ENCODE measurements around the gene WDR93.

WDR93 gene

GRCh38 chr15:89749054-89749453 lies 58.4 kb downstream of the WDR93 start:
- DNase-seq (ENCODE audit: low spot score), result no peak

- DNase-seq (ENCODE audit: low spot score), result no peak
These were observed 58.9 kb downstream of the WDR93 start for GRCh38 chr15:89749526-89749925.

DNA sequence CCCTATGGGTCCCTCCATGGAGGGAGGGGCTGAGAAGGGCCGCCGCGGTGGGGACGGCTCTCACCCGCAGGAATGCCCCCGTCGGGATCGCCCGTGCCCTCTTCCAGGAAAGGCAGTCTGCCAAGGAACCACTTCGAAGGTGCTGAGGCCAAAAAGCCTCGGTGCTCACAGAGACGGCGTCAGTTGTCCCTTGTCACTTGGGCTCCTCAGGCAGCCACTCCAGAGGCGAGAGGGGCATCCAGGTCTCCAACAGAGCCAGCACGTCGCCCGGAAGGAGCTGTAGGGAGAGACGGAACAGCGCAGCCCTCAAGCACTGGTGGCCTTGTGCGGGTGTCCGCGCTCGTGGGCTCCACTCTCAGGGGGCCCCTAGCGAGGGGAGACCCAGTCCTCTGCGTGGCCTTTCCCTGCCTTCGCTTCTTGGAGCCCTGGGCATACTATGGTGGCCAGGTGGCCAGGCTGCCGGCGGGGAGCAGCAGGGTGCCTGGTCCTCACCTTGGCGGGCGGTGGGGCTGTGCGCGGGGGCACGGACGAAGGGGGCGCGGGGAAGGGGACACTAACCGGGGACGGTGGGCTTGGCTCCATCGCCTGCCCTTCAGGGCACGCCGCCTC lies 59.4 kb downstream of the WDR93 start:
- DNase-seq (ENCODE audit: low spot score), result no peak

DNA sequence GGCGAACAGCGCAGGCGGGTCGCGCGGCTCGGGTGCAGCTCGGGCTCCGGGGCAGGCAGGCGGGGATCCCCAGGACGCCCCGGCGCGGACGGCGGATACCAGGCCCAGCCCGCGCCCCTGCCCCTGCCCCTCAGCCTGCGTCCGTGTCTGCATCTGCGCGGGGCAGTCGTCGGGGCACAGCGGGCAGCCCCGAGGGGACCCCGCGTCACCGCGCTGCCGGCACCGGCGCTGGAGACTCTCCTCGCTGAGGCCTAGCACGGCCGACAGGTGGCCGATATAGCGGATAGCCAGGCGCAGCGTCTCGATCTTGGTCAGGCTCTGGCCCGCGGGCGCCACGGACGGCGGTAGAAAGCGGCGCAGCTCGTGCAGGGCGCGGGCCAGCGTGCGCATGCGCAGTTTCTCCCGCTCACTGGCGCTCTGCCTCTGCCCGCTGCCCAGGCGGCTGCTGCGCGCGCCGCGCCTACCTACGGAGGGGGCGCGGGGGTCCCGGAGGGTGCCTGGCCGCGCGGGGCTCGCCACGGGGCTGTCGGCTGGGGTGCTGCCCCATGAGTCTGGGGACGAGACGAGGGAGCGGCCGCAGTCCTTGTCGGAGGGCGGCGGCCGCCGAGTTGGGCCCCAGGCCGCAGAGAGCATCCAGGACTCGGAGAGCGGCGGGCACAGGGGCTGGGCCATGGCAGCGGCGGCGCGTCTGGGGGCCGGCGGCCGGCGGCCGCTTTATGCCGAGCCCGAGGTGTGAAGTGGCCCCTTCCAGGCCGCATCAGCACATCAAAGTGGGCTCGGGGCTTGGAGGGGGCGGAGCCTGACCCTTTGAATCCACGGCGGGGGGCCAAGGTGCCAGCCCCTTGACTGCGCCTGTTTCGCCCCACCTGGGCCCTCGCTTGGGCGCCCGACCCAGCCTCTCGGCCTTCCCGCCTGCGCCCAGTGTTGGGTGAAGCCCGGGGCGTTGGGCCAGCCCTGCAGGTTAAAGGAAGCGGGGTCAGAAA lies 60.2 kb downstream of the WDR93 start, which contains the start of gene MESP1:
MESP1 (minus strand) TSS at position 690 of the 983 bp plus-strand sequence; CDS start at position 672, 18 bp downstream.
- DNase-seq (ENCODE audit: low spot score), result peak; percentile 98

- DNase-seq (ENCODE audit: low spot score), result no peak
These were observed 61.1 kb downstream of the WDR93 start for GRCh38 chr15:89751748-89752147.

DNA sequence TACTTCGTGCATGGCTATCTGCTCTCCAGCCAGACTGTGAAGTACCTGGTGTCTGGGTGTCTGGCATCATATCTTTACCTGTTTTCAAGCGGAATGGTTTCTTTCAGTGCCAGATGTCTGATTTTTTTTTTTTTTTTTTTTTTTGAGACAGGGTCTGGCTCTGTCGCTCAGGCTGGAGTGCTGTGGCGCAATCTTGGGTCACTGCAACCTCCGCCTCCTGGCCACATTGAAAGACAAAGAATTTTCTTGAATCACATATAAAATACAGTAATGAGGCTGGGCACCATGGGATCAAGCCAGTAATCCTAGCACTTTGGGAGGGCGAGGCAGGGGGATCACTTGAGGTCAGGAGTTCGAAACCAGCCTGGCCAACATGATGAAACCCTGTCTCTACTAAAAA lies 63.2 kb downstream of the WDR93 start:
- DNase-seq (ENCODE audit: low spot score), result no peak

DNA sequence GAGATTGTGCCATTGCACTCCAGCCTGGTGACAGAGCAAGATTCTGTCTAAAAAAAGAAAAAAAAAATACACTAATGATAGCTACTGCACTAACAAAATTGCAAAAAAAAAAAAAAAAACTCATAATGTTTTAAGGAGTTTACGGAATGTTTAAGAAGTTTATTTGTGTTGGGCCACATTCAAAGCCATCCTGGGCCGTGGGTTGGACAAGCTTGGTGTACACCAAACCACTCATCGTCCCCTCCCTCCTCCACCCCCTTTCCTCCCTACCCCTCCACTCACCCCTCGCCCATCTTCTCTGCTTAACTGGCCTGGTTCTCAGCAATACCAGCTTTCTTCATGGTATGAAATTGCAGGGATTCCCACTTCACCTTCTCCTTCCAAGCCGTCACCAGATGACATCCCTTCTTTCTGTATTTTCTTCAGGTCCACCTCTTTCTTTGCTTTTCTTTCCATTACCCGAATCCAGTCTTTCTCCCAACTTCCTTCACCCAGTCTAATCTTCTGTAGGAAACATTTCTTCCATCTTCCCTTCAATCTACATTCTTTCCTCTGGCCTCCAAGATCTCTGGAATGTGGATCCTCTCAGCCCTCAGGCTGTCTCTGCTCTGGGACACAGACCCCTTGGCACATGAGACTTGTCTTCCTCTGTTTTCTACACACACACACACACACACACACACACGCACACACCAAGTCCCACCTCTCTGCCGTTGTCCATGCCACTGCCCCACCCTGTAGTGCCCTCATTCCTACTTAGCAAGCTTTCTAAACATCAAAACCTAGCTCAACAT lies 63.9 kb downstream of the WDR93 start:
- DNase-seq (ENCODE audit: low spot score), result no peak

- no peak for DNase-seq (ENCODE audit: low spot score)
These were observed 65.1 kb downstream of the WDR93 start for GRCh38 chr15:89755701-89756100.

GRCh38 chr15:89756897-89757296 lies 66.3 kb downstream of the WDR93 start:
- DNase-seq (ENCODE audit: low spot score), result no peak

GRCh38 chr15:89758283-89758682 lies 67.7 kb downstream of the WDR93 start:
- no peak for DNase-seq (ENCODE audit: low spot score)

- DNase-seq (ENCODE audit: low spot score), result no peak
These were observed 68.4 kb downstream of the WDR93 start for GRCh38 chr15:89758981-89759380.

DNA sequence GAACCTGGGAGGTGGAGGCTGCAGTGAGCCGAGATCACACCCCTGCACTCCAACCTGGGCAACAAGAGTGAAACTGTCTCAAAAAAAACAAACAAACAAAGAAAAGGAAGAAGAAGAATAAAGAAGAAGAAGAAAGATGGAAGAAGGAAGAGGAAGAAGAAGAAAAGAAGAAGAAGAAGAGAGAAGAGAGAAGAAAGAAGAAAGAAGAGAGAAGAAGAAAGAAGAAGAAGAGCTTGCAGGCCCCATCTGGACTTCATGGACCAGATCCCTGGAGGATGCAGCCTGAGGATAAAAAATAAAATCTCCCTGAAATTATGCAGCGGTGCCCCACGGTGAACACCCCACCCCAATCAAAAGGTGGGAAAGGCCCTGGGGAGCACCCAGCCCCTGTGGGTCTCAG lies 69.2 kb downstream of the WDR93 start:
- no peak for DNase-seq (ENCODE audit: low spot score)

DNA sequence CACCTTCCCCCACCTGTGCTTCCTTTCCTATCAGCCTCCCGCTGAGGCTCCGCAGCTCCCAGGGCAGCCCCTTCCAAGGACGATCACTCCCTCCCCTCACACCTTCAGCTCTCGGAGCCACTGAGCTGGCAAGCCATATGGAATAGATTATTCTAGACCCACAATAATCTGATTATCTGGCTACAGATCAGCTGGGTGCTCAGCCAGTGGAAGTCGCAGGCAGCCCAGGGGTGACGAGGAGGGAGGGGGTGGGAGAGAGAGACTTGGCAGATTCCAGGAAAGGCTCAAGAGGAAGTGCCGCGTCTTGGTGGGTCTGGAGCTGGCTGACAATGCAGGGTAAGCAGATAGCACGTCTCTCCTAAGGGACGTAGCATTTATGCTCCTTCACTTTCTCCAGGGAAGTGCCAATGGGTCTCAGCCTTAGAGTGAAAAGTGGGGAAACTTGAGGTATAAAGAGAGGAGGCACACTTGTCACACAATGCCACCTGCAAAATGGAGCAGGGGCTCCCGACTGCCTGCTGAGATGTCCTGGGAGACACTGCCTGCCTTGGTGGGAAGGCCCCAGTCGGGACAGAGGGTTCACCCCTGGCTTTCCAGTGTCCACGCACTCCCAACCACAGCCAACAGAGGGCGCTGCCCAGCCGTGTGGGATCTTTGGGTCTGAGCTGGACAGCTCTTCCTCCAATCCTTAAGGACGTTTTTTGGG lies 69.8 kb downstream of the WDR93 start:
- DNase-seq (ENCODE audit: low spot score), result peak; percentile 92

- DNase-seq (ENCODE audit: low spot score), result no peak
These were observed 70.6 kb downstream of the WDR93 start for GRCh38 chr15:89761009-89761831.

- no peak for DNase-seq (ENCODE audit: low spot score)
These were observed 71.3 kb downstream of the WDR93 start for GRCh38 chr15:89761929-89762328.

- DNase-seq (ENCODE audit: low spot score), result no peak
These were observed 75.1 kb downstream of the WDR93 start for GRCh38 chr15:89765694-89766093.

DNA sequence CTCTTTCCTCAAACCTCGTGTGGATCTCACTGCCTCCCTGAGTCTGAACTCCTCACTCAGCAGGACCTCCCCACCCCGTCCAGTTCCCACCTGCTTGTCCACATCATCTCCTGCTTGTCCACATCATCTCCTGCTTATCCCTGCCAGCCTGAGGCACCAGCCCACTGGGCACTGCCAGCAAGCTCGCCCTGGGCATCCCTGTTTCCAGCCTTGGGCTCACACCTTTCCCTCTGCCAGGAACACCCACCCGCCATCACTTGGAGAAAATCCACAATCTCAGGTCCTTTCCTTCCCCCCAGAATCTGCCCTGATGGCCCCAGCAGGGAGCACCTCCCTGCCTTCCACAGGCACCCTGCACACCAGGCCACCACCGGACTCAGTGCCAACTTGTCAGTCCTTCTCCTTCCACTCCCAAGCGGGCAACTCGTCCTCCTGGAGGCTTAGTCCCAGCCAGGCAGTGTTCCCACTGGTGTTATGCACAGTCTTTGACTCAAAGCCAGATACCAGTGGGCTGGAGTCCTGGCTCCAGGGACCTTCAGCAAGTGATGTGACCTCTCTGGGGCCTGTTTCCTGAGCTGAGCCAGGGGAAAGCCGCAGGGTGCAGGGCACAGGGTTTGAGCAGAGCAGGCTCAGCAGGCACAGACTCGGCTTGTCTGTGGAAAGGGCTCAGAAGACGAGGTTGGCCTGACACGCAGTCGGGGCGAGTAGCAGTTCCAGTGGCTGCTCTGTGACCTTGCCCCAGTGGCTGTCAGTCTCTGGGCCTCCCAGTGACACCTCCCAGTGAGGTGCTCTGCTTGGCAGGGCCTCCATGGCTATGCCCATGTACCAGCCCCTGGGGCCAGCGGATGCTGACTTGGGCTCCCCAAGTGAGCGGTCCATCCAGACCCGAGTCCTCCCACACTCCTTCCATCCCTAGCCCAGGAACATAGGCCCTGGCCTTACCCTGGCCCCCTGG lies 76.0 kb downstream of the WDR93 start:
- no peak for DNase-seq (ENCODE audit: low spot score)

DNA sequence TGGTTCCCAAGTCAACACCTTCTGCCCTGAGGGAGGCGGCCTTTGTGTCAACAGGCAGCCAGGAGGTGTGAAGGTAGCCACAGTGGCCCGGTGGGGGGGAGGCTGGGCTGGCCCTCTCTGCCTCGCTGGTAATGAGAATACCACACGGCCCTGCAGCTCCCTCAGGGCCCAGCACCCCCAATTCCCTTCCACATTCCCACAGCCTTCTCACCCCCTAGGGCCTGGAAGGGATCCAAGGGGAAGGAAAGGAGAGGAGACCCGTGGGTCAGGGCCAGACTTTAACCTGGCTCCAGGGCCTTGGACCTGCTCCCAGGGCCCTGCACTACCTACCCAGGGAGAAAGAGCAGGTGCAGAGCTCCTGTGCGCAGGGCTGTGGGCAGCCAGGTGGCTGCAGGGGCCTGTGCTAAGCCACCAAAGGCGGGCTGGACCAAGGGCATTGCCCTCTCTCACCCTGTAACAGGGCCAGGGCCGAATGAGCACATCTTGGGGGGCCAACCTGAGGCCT lies 76.9 kb downstream of the WDR93 start:
- DNase-seq (ENCODE audit: low spot score), result no peak

DNA sequence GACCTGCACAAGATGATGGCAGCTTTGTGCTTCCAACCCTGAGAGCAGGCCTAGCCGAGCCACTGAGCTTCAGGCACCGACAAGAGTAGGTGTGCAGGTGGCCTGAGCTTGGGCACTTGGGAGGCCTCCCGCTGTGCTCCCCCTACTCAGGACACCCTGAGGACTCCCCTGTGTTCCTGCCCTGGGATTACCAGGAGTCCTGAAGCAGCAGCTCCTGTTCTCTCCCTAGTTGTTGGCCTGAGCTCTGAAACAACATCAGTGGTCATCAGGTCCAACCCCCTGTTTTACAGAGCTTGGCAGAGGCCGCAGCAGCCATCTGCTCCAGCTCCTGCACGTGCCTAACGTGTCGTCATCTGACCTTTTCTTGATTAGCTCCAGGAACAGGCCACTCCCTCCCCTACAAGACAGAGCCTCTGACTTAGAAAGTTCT lies 77.5 kb downstream of the WDR93 start:
- DNase-seq (ENCODE audit: low spot score), result peak; percentile 47
